Ramos (cell line): Measurements from ENCODE around the gene HMGCS1.
"Not testable (repeated sequence)": the region's sequence is repeated elsewhere in the genome, so short reads cannot be mapped to it uniquely, and the experiment has no call there.

Source experiments
- in situ Hi-C: fragments of 300-500 bp; cut with MboI; formaldehyde crosslinking; loops from one replicate; pipeline ENCODE4 v1.14.3; 2022; ENCODE audit warnings: low sequenced_read_pairs; ENCODE audit not compliant: unreplicated experiment

HMGCS1 gene

GRCh38 chr5:43313035-43313853 lies at the start of gene HMGCS1:
Gene HMGCS1 (minus strand): TSS chr5:43313412. CDS start chr5:43298965, 14,447 bp downstream.
- in situ Hi-C loops = no loop called here

- in situ Hi-C loops = no loop called here
Observed at GRCh38 chr5:43358726-43359125, 45.5 kb upstream of the HMGCS1 start.

- in situ Hi-C loops = no loop called here
Observed at GRCh38 chr5:43358301-43358700, 45.1 kb upstream of the HMGCS1 start.

GRCh38 chr5:43357878-43358281 lies 44.7 kb upstream of the HMGCS1 start:
- in situ Hi-C loops = no loop called here

GRCh38 chr5:43357067-43357466 lies 43.9 kb upstream of the HMGCS1 start:
- in situ Hi-C loops = no loop called here

- in situ Hi-C loops = no loop called here
Observed at GRCh38 chr5:43354774-43355173, 41.6 kb upstream of the HMGCS1 start.

GRCh38 chr5:43353668-43354067 lies 40.5 kb upstream of the HMGCS1 start:
- in situ Hi-C loops = no loop called here

GRCh38 chr5:43352915-43353314 lies 39.7 kb upstream of the HMGCS1 start:
- in situ Hi-C loops = no loop called here

GRCh38 chr5:43352131-43352530 lies 38.9 kb upstream of the HMGCS1 start:
- in situ Hi-C loops = no loop called here

- in situ Hi-C loops = no loop called here
Observed at GRCh38 chr5:43348861-43349363, 35.7 kb upstream of the HMGCS1 start.

GRCh38 chr5:43348207-43348606 lies 35.0 kb upstream of the HMGCS1 start:
- in situ Hi-C loops = no loop called here

GRCh38 chr5:43338862-43339261 lies 25.6 kb upstream of the HMGCS1 start:
- in situ Hi-C loops = no loop called here

- in situ Hi-C loops = no loop called here
Observed at GRCh38 chr5:43336159-43336558, 22.9 kb upstream of the HMGCS1 start.

- in situ Hi-C loops = no loop called here
Observed at GRCh38 chr5:43335681-43336080, 22.5 kb upstream of the HMGCS1 start.

- in situ Hi-C loops = no loop called here
Observed at GRCh38 chr5:43332401-43332800, 19.2 kb upstream of the HMGCS1 start.

GRCh38 chr5:43325624-43326023 lies 12.4 kb upstream of the HMGCS1 start:
- in situ Hi-C loops = not testable (repeated sequence)

- in situ Hi-C loops = not testable (repeated sequence)
Observed at GRCh38 chr5:43323488-43323887, 10.3 kb upstream of the HMGCS1 start.

- in situ Hi-C loops = no loop called here
Observed at GRCh38 chr5:43320846-43321245, 7.6 kb upstream of the HMGCS1 start.

- in situ Hi-C loops = no loop called here
Observed at GRCh38 chr5:43316421-43316820, 3.2 kb upstream of the HMGCS1 start.

- in situ Hi-C loops = no loop called here
Observed at GRCh38 chr5:43315682-43316081, 2.5 kb upstream of the HMGCS1 start.

- in situ Hi-C loops = no loop called here
Observed at GRCh38 chr5:43315263-43315662, 2.1 kb upstream of the HMGCS1 start.

GRCh38 chr5:43314724-43315123 lies 1.5 kb upstream of the HMGCS1 start:
- in situ Hi-C loops = no loop called here
